CD4-positive, alpha-beta T cell treated with Interleukin-15 for 4 hours (primary cell): ENCODE measurements around the gene KCTD20.

Experiments
- DNase-seq: peaks from one replicate; pipeline ENCODE4 v3.0.0-alpha.2; 2020; ENCODE audit warnings: low spot score

The KCTD20 gene

GRCh38 chr6:36536873-36537547 is 94.2 kb downstream of the KCTD20 start:
- DNase-seq: no peak

- DNase-seq: peak; percentile 27
Measured at GRCh38 chr6:36539814-36540568, 97.2 kb downstream of the KCTD20 start.
